Activated effector memory CD4-positive, alpha-beta T cell treated with Interleukin-2 at 50 U/mL for 16 hours (primary cell): ENCODE measurements around the gene OLA1.

ENCODE experiments used
- DNase-seq: peaks from one replicate; pipeline ENCODE4 v3.0.0-alpha.2; 2020

The OLA1 gene

GRCh38 chr2:174112073-174112472 is 136.3 kb downstream of the OLA1 start:
- no peak for DNase-seq

GRCh38 chr2:174108579-174108978 is 139.8 kb downstream of the OLA1 start:
- no peak for DNase-seq

- no peak for DNase-seq
These were observed 141.6 kb downstream of the OLA1 start for GRCh38 chr2:174106736-174107135.

DNA sequence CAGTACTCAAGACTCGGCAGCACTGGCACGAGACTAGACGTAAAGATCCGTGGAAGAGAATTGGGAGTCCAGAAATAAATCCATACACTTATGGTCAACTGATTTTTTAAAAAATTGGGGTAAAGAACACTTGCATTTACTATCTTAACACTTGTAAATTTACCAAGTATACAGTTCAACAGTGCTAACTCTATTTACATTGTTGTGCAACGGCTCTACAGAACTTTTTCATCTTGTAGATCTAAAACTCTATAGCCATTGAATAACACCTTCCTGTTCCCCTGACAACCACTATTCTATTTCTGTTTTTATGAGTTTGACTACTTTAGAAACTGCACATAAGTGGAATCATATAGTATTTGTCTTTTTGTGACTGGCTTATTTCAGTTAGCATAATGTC is 153.8 kb downstream of the OLA1 start:
- no peak for DNase-seq

- DNase-seq: no peak
These were observed 157.9 kb downstream of the OLA1 start for GRCh38 chr2:174090476-174090875.

GRCh38 chr2:174088706-174089460 is 159.4 kb downstream of the OLA1 start:
- no peak for DNase-seq

DNA sequence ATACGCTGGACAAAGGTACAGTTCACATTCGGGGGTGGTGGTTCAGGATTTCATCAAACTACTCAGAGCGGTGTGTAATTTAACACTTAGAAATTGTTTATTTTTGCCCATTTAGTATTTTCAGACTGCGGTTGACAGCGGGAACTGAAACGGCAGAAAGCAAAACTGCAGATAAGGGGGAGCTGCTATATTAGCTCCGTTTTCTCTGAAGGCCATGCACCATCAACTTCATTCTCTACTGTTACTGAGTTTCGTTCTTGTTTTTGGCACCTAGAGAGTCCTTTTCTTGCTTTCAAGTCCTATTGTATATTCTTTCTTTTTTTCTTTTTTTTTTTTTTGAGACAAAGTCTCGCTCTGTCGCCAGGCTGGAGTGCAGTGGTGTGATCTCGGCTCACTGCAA is 161.6 kb downstream of the OLA1 start:
- DNase-seq: no peak

DNA sequence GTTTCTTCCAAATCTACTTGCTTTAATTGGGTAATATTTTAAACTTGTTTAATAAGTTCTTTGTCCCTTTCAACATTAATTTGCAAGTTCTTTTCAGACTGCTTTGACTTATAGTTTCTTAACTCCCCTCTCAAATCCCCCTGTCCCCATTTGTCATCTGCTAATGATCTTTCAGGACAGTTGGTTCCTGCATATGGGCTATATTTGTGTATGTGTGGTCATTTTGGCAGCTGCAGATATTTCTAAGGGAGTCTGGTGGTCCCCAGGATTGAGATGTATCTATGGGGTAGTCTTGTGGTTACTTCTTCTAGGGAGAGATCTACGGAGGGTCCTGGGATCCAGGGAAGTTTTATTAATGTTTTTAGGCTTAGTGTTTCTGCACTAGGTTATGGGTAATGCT is 162.6 kb downstream of the OLA1 start:
- DNase-seq: no peak

DNA sequence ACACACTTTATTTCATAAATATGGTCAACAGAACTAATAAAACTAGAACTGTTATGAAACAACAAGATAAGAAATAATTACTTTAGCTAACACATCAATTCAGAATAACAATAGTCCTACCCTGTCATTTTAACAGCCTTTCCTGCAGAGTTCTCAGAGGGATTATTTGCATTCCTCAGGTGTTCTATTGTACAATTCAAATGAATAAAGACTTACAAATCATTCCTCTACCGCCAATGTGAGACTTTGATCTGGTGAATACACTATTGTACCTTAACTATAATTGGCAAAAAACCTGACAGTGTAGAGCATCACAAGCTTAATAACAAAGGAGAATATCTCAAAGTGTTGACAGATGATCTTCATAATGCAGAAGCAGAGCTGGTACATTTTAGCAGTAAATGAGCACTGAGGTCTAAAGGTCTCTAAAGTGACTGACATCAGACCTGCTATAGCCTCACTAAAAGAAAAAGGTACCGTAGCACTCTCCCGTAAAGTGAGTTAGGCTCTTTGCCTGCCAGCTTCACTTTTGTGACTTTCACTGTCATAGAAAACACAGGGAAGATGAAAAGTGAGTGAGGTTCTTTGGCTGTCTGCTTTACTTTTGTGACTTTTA is 164.4 kb downstream of the OLA1 start:
- no peak for DNase-seq

DNA sequence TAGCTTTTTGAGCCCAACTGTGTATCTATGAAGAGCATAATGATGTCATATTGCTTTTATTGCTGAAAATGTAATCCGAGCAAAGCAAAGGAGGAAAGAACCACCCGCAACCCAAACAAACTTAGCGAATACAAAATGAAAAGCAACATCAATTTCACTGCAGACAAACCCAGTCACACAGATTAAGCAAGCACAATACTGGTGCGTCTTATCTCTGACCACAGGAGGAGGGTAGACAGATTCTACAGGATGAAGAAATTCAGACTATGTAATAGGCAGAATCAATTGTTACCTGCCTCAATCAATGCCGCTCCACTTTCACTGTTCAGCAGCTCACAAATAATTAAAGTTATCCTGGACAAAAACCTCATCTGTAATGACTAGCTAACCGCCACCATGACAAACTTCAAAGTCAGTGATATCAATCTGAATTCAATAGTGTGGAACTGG is 167.6 kb downstream of the OLA1 start:
- DNase-seq: no peak

- DNase-seq: no peak
These were observed 170.1 kb downstream of the OLA1 start for GRCh38 chr2:174078275-174078674.

DNA sequence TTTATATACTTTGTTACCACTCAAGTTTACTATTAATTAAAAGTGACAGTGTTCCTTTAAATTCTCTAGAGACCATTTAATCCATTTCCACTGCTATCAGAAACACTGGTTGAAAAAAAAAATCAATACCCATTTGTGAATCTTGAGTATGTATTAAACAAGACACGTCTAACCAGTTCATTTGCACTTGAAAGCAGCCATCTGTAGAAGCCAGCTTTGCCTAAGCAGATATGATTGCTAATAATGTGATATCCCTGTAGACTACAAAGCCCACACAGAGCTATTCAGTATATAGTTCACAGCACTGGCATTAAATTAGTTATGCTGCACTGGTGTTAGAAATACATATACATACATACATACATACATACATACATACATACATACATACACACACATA is 171.4 kb downstream of the OLA1 start:
- no peak for DNase-seq

DNA sequence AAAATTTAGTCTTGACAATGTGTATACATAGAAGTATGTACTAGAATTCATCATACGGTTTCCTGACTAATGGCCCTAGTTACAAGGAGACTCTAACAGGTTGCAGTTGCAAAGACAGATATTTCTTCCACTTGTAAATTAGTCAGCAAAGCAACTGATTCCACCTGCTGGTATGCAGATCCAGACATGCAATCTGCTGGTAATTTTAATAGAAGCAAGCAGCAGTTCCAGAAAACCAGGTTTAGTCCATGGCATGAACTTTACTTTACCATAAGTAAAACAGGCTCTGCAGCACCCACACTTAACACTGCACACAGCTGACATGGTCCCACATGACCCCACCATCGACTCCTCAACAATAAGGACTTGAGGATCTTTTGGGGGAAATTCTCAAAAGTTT is 172.3 kb downstream of the OLA1 start:
- no peak for DNase-seq

- DNase-seq: no peak
These were observed 173.5 kb downstream of the OLA1 start for GRCh38 chr2:174074831-174075230.

DNA sequence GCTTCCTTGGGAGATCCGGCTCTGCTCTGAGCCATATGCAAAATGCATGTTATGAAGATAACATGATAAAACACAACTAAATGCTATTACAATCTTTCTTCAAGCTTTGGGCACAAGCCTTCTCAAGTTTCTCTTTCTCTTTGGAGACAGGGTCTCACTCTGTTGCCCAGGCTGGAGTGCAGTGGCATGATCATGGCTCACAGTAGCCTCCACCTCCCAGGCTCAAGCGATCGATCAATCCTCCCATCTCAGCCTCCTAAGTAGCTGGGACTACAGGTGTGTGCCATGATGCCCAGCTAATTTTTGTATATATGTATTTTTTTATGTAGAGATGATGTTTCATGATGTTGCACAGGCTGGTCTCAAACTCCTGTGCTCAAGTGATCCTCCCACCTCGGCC is 175.5 kb downstream of the OLA1 start:
- DNase-seq: no peak

- DNase-seq: no peak
These were observed 176.3 kb downstream of the OLA1 start for GRCh38 chr2:174072069-174072468.

DNA sequence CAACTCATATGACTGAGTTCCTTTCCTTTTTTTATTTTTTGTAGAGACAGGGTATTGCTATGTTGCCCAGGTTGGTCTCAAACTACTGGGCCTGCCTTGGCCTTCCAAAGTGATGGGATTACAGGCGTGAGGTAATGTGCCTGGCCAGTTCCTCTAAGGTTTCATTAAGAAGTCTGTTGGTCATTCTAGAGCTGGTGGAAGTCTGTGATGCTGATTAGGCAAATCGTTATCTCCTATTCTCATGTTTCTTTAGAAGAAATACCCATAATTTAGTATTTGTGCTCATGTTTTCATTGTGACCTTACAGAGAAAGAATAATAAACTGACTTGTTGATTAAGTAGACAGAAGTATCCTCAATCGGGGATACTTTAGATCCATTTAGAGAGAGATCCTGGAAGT is 177.0 kb downstream of the OLA1 start:
- DNase-seq: no peak

DNA sequence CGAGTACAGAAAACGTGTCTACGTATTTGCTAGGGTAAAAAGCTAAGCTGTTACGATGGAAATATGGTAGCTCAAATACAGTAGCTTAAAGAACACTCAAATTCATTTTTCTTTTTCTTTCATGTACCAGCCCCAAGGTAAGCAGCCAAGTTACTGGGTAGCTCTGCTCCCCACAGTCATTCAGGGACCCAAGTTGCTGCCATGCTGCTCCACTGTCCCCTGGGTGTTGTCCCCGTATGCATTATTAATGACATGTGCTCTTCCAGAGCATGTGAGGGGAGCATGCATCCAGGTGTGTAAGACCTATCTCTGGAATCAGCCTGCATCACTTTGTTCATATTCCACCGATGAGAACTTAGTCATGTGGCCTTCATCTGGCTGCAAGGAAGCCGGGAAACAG is 178.1 kb downstream of the OLA1 start:
- no peak for DNase-seq

DNA sequence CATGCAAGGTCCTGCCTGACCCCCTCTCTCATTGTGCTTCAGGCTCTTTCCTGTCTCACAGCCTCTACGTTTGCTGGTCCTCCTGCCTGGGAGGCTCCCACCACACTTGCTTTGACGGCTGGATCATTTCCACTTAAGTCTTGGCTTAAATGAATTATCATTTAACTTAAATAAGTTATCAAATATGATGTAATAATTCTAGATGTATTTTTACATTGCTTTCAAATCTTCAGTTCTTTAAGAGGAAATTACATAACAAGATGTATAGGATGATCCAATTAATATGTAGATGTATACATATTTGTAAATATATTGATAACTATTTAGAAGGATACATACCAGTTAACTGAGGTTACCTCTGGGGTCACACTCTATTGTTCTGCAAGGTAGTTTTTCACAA is 180.5 kb downstream of the OLA1 start:
- no peak for DNase-seq

- DNase-seq: no peak
These were observed 181.5 kb downstream of the OLA1 start for GRCh38 chr2:174066871-174067270.

- no peak for DNase-seq
These were observed 184.7 kb downstream of the OLA1 start for GRCh38 chr2:174063492-174064092.

- DNase-seq: no peak
These were observed 185.4 kb downstream of the OLA1 start for GRCh38 chr2:174062934-174063333.

DNA sequence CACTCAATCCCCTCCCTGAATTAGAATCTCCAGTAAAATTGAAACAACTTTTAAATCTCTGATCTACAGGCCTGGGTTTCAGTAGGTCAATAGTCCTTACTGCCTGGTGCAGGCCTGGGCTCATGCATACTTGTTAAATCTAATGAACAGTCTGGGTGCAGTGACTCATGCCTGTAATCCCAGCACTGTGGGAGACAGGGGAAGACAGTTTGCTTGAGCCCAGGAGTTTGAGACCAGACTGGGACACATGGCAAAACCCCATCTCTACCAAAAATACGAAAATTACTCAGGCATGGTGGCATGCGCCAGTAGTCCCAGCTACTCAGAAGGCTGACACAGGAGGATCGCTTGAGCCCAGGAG is 188.5 kb downstream of the OLA1 start:
- DNase-seq: no peak

DNA sequence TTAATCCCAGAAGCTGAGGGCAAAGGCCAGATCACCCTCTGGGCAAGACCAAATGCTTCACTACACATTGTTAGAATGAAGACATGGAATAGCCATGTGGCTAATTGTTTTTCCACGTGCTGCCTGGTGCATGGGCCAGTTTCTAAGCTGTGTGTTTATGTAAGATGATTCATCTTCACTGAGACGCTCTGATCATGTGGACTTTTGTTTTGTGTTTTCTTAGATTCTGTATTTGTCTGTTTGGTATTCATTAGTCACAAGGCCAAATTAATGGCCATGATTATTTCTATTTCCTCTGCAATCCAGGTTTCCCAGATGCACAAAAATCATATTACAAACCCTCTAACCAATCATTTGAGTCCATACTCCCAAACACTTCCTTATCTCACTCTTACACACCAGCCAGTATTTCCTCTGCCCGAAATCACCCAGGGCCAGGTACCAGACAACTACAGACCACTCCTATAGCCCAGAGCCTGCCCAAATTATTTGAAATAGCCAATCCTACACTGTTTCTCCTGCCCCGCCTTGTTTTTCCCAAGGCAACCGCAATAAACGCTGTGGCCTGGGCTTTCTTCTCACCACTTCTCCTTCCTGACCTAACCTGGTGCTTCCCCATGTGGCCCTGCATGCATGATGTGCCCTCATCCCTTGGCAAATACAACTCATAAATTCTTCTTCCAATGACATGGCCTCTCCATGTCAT is 189.0 kb downstream of the OLA1 start:
- DNase-seq: no peak
